Neural progenitor cell (in vitro differentiated cells): ENCODE results near the gene SPATA13. TPM values are rescaled to one million over a fixed set of nuclear protein-coding genes. Genes with fewer than 3 reads are reported as not detected.

Experiments
- DNase-seq: peaks from one replicate; pipeline ENCODE4 v3.0.0-alpha.2; 2016; ENCODE audit warnings: low spot score
- H2AFZ ChIP-seq: fragments of 200-600 bp; sonication (generic); replicated peaks from 2 replicates; pipeline ENCODE4 v1.6.1; 2016; ENCODE audit warnings: antibody characterized with exemption
- H3F3A ChIP-seq: fragments of 200-600 bp; sonication (generic); 2 replicates; pipeline ENCODE4 v1.6.1; 2016; ENCODE audit warnings: antibody characterized with exemption, low read depth
- H3K27ac ChIP-seq: fragments of 200-600 bp; sonication (generic); 2 replicates; pipeline ENCODE4 v1.5.1; 2016; ENCODE audit warnings: mild to moderate bottlenecking
- H3K27me3 ChIP-seq: fragments of 200-600 bp; sonication (generic); 2 replicates; pipeline ENCODE4 v1.6.1; 2016; ENCODE audit warnings: mild to moderate bottlenecking, moderate library complexity
- H3K36me3 ChIP-seq: fragments of 200-600 bp; sonication (generic); 2 replicates; pipeline ENCODE4 v1.5.1; 2016
- H3K4me1 ChIP-seq: fragments of 200-600 bp; sonication (generic); 2 replicates; pipeline ENCODE4 v1.6.1; 2016; ENCODE audit warnings: mixed run types
- H3K4me2 ChIP-seq: fragments of 200-600 bp; sonication (generic); 2 replicates; pipeline ENCODE4 v1.6.1; 2016
- H3K4me3 ChIP-seq: fragments of 200-600 bp; sonication (generic); 2 replicates; pipeline ENCODE4 v1.5.1; 2016
- H3K79me2 ChIP-seq: fragments of 200-600 bp; sonication (generic); 2 replicates; pipeline ENCODE4 v1.6.1; 2016; ENCODE audit warnings: low read depth
- H3K9ac ChIP-seq: fragments of 200-600 bp; sonication (generic); 2 replicates; pipeline ENCODE4 v1.6.1; 2016
- H3K9me3 ChIP-seq: fragments of 200-600 bp; sonication (generic); 2 replicates; pipeline ENCODE4 v1.5.1; 2016; ENCODE audit warnings: low read depth
- H4K20me1 ChIP-seq: fragments of 200-600 bp; sonication (generic); 2 replicates; pipeline ENCODE4 v1.6.1; 2016; ENCODE audit warnings: low read depth
- H3K27ac Mint-ChIP-seq: 3 replicates; pipeline ENCODE4 v1.8.0; 2021; ENCODE audit warnings: mixed read lengths
- H3K27me3 Mint-ChIP-seq: 2 replicates; pipeline ENCODE4 v1.8.0; 2022; ENCODE audit warnings: low read depth, mild to moderate bottlenecking, inconsistent platforms, moderate library complexity, mixed read lengths; ENCODE audit not compliant: insufficient read depth
- H3K36me3 Mint-ChIP-seq: 3 replicates; pipeline ENCODE4 v1.8.0; 2021; ENCODE audit warnings: mixed read lengths
- H3K4me1 Mint-ChIP-seq: 3 replicates; pipeline ENCODE4 v1.8.0; 2021; ENCODE audit warnings: mixed read lengths
- H3K4me3 Mint-ChIP-seq: 3 replicates; pipeline ENCODE4 v1.8.0; 2021; ENCODE audit warnings: mild to moderate bottlenecking, moderate library complexity, mixed read lengths
- H3K9me3 Mint-ChIP-seq: 3 replicates; pipeline ENCODE4 v1.8.0; 2020; ENCODE audit warnings: mixed read lengths
- CTCF ChIP-seq: fragments of 200-600 bp; sonication (generic); IDR thresholded peaks from 2 replicates; pipeline ENCODE4 v1.5.1; 2017; ENCODE audit warnings: antibody characterized with exemption, mild to moderate bottlenecking
- EZH2 ChIP-seq: fragments of 200-600 bp; sonication (generic); IDR thresholded peaks from 2 replicates; pipeline ENCODE4 v1.6.1; 2017; ENCODE audit warnings: antibody characterized with exemption, mild to moderate bottlenecking, moderate library complexity
- EZH2phosphoT487 ChIP-seq: fragments of 200-600 bp; sonication (generic); IDR thresholded peaks from 2 replicates; pipeline ENCODE4 v1.6.1; 2017; ENCODE audit warnings: antibody characterized with exemption
- total RNA-seq: library from RNA; depleted of rRNA; stranded (reverse); fragments of >200 nt; gene quantifications from 2 replicates; pipeline ENCODE4 v1.2.3, GENCODE V29; 2015; ENCODE audit warnings: low replicate concordance

SPATA13 gene
- total RNA-seq, 1 donor from 2014 or later, result 15.9 TPM

- peak; percentile 37 for DNase-seq
- H3K27ac Mint-ChIP-seq, result no peak overlapping the region
- H2AFZ ChIP-seq, result peak overlapping the region; percentile 88
These were observed 673 bp downstream of the SPATA13 start for GRCh38 chr13:24161010-24161775.

GRCh38 chr13:24161980-24162525, 1.5 kb downstream of the SPATA13 start:
- no peak overlapping the region for H2AFZ ChIP-seq

More at GRCh38 chr13:24161010-24161775, 673 bp downstream of the SPATA13 start:
- no peaks in the 10 kb centered on the region for H3K36me3 ChIP-seq
- H3K4me3 ChIP-seq, result peak overlapping the region; percentile 68
- Mint-ChIP-seq H3K4me3 (peak overlapping the region; percentile 88), H3K9me3 (no peaks in the 10 kb centered on the region), H3K4me1 (peaks cover 75% of the 10 kb centered on the region), H3K27me3 (peaks cover 9% of the 10 kb centered on the region), H3K36me3 (peaks cover 16% of the 10 kb centered on the region)
- H3K9ac ChIP-seq, result no peak overlapping the region
- peak overlapping the region; percentile 97 for H3K4me2 ChIP-seq
- H4K20me1 ChIP-seq, result peaks cover 20% of the 10 kb centered on the region
- peak; percentile 20 for TF ChIP-seq EZH2phosphoT487
- no peak for TF ChIP-seq CTCF
- no peak for TF ChIP-seq EZH2
- H3K79me2 ChIP-seq, result peaks cover 33% of the 10 kb centered on the region
- peaks cover 18% of the 10 kb centered on the region for H3K27me3 ChIP-seq
- peaks cover 33% of the 10 kb centered on the region for H3K4me1 ChIP-seq
- peaks cover 18% of the 10 kb centered on the region for H3F3A ChIP-seq
- no peaks in the 10 kb centered on the region for H3K9me3 ChIP-seq
- no peak overlapping the region for H3K27ac ChIP-seq

GRCh38 chr13:24162604-24163003, 2.1 kb downstream of the SPATA13 start:
- H3F3A ChIP-seq, result peaks cover 17% of the 10 kb centered on the region
- no peak overlapping the region for H3K9ac ChIP-seq
- DNase-seq, result peak; percentile 23
- no peak overlapping the region for H3K27ac Mint-ChIP-seq
- peaks cover 33% of the 10 kb centered on the region for H3K4me1 ChIP-seq
- no peaks in the 10 kb centered on the region for H3K9me3 ChIP-seq
- peaks cover 20% of the 10 kb centered on the region for H4K20me1 ChIP-seq
- H3K9me3 Mint-ChIP-seq, result no peaks in the 10 kb centered on the region
- H3K4me3 ChIP-seq, result no peak overlapping the region
- TF ChIP-seq CTCF (no peak), EZH2phosphoT487 (no peak)
- H3K79me2 ChIP-seq, result peaks cover 35% of the 10 kb centered on the region
- no peak overlapping the region for H2AFZ ChIP-seq
- H3K4me1 Mint-ChIP-seq, result peaks cover 75% of the 10 kb centered on the region
- peaks cover 25% of the 10 kb centered on the region for H3K36me3 Mint-ChIP-seq
- H3K27me3 Mint-ChIP-seq, result peaks cover 8% of the 10 kb centered on the region
- H3K4me2 ChIP-seq, result no peak overlapping the region
- H3K4me3 Mint-ChIP-seq, result peak overlapping the region; percentile 88
- no peak overlapping the region for H3K27ac ChIP-seq
- H3K27me3 ChIP-seq, result peaks cover 18% of the 10 kb centered on the region
- no peaks in the 10 kb centered on the region for H3K36me3 ChIP-seq

More at GRCh38 chr13:24161980-24162525, 1.5 kb downstream of the SPATA13 start:
- TF ChIP-seq EZH2 (no peak), CTCF (no peak), EZH2phosphoT487 (no peak)
- Histone ChIP-seq H3K9me3 (no peaks in the 10 kb centered on the region), H3K4me2 (peak overlapping the region; percentile 97), H3K9ac (no peak overlapping the region), H3K4me1 (peaks cover 33% of the 10 kb centered on the region), H3K27ac (no peak overlapping the region), H3F3A (peaks cover 18% of the 10 kb centered on the region), H3K4me3 (peak overlapping the region; percentile 68), H4K20me1 (peaks cover 20% of the 10 kb centered on the region), H3K79me2 (peaks cover 33% of the 10 kb centered on the region), H3K36me3 (no peaks in the 10 kb centered on the region), H3K27me3 (peaks cover 18% of the 10 kb centered on the region)
- no peak for DNase-seq
- Mint-ChIP-seq H3K4me1 (peaks cover 73% of the 10 kb centered on the region), H3K27ac (no peak overlapping the region), H3K4me3 (peak overlapping the region; percentile 88), H3K27me3 (peaks cover 8% of the 10 kb centered on the region), H3K9me3 (no peaks in the 10 kb centered on the region), H3K36me3 (peaks cover 21% of the 10 kb centered on the region)
